Nephron progenitor cell (in vitro differentiated cells): ENCODE measurements around the gene MYZAP.
A peak's percentile ranks its signal among the peaks of the same experiment; 100 is the strongest.

ENCODE experiments used
- DNase-seq: peaks from one replicate; pipeline ENCODE4 v3.0.0; 2021
- H3K27ac Mint-ChIP-seq: 2 replicates; pipeline ENCODE4 v1.8.0; 2021; ENCODE audit warnings: mild to moderate bottlenecking, moderate library complexity, mixed read lengths
- H3K27me3 Mint-ChIP-seq: 2 replicates; pipeline ENCODE4 v1.8.0; 2021; ENCODE audit warnings: mild to moderate bottlenecking, low read depth, mixed read lengths; ENCODE audit not compliant: poor library complexity
- H3K36me3 Mint-ChIP-seq: 2 replicates; pipeline ENCODE4 v1.8.0; 2021; ENCODE audit warnings: low read depth, mixed read lengths
- H3K4me1 Mint-ChIP-seq: 2 replicates; pipeline ENCODE4 v1.8.0; 2021; ENCODE audit warnings: mixed read lengths
- H3K4me3 Mint-ChIP-seq: 2 replicates; pipeline ENCODE4 v1.8.0; 2021; ENCODE audit warnings: mild to moderate bottlenecking, moderate library complexity, mixed read lengths
- H3K9me3 Mint-ChIP-seq: 2 replicates; pipeline ENCODE4 v1.8.0; 2021; ENCODE audit warnings: mild to moderate bottlenecking, moderate library complexity, mixed read lengths
- CTCF ChIP-seq: fragments of 200-600 bp; sonication (generic); IDR thresholded peaks from 2 replicates; pipeline ENCODE4 v1.5.0; 2021; ENCODE audit warnings: antibody characterized with exemption

Gene MYZAP

GRCh38 chr15:57692709-57693108 lies 101.0 kb downstream of the MYZAP start:
- no peak for TF ChIP-seq CTCF
- no peak for DNase-seq
- H3K4me1 Mint-ChIP-seq: peaks cover 39% of the 10 kb centered on the region
- no peak overlapping the region for H3K27ac Mint-ChIP-seq
- no peaks in the 10 kb centered on the region for H3K9me3 Mint-ChIP-seq
- no peaks in the 10 kb centered on the region for H3K36me3 Mint-ChIP-seq
- H3K4me3 Mint-ChIP-seq: no peak overlapping the region
- H3K27me3 Mint-ChIP-seq: peaks cover 4% of the 10 kb centered on the region

- H3K4me3 Mint-ChIP-seq: no peak overlapping the region
- peaks cover 39% of the 10 kb centered on the region for H3K4me1 Mint-ChIP-seq
- TF ChIP-seq CTCF: no peak
- no peak for DNase-seq
- H3K27me3 Mint-ChIP-seq: peaks cover 4% of the 10 kb centered on the region
- no peaks in the 10 kb centered on the region for H3K9me3 Mint-ChIP-seq
- H3K36me3 Mint-ChIP-seq: no peaks in the 10 kb centered on the region
- H3K27ac Mint-ChIP-seq: no peak overlapping the region
Observed at GRCh38 chr15:57694279-57694678, 102.6 kb downstream of the MYZAP start.

- Mint-ChIP-seq H3K36me3 (no peaks in the 10 kb centered on the region), H3K4me3 (no peak overlapping the region), H3K27me3 (peaks cover 12% of the 10 kb centered on the region), H3K9me3 (no peaks in the 10 kb centered on the region), H3K27ac (peak overlapping the region; percentile 75), H3K4me1 (peaks cover 39% of the 10 kb centered on the region)
- DNase-seq: no peak
- TF ChIP-seq CTCF: no peak
Observed at GRCh38 chr15:57696146-57696545, 104.4 kb downstream of the MYZAP start.

GRCh38 chr15:57697588-57697987 lies 105.9 kb downstream of the MYZAP start:
- no peak for TF ChIP-seq CTCF
- no peaks in the 10 kb centered on the region for H3K9me3 Mint-ChIP-seq
- no peak overlapping the region for H3K27ac Mint-ChIP-seq
- H3K27me3 Mint-ChIP-seq: peaks cover 20% of the 10 kb centered on the region
- peaks cover 27% of the 10 kb centered on the region for H3K4me1 Mint-ChIP-seq
- no peak for DNase-seq
- H3K36me3 Mint-ChIP-seq: no peaks in the 10 kb centered on the region
- H3K4me3 Mint-ChIP-seq: no peak overlapping the region

- peaks cover 23% of the 10 kb centered on the region for H3K27me3 Mint-ChIP-seq
- H3K9me3 Mint-ChIP-seq: no peaks in the 10 kb centered on the region
- TF ChIP-seq CTCF: no peak
- H3K27ac Mint-ChIP-seq: no peak overlapping the region
- no peak overlapping the region for H3K4me3 Mint-ChIP-seq
- H3K36me3 Mint-ChIP-seq: no peaks in the 10 kb centered on the region
- H3K4me1 Mint-ChIP-seq: peaks cover 22% of the 10 kb centered on the region
- no peak for DNase-seq
Observed at GRCh38 chr15:57698243-57698642, 106.5 kb downstream of the MYZAP start.

GRCh38 chr15:57698991-57699390 lies 107.3 kb downstream of the MYZAP start:
- Mint-ChIP-seq H3K27ac (no peak overlapping the region), H3K27me3 (peaks cover 29% of the 10 kb centered on the region), H3K36me3 (no peaks in the 10 kb centered on the region)

More at GRCh38 chr15:57698991-57699390, 107.3 kb downstream of the MYZAP start:
- peaks cover 22% of the 10 kb centered on the region for H3K4me1 Mint-ChIP-seq
- H3K4me3 Mint-ChIP-seq: no peak overlapping the region
- DNase-seq: no peak
- H3K9me3 Mint-ChIP-seq: no peaks in the 10 kb centered on the region
- TF ChIP-seq CTCF: no peak
